HG03565 (cell line): ENCODE results near the gene IFI44.

Experiments used
- ATAC-seq: cut with Tn5 transposase; IDR thresholded peaks from one replicate; pipeline ENCODE4 v1.9.1; 2021; ENCODE audit warnings: mild to moderate bottlenecking, moderate library complexity; ENCODE audit not compliant: unreplicated experiment

Gene IFI44

DNA sequence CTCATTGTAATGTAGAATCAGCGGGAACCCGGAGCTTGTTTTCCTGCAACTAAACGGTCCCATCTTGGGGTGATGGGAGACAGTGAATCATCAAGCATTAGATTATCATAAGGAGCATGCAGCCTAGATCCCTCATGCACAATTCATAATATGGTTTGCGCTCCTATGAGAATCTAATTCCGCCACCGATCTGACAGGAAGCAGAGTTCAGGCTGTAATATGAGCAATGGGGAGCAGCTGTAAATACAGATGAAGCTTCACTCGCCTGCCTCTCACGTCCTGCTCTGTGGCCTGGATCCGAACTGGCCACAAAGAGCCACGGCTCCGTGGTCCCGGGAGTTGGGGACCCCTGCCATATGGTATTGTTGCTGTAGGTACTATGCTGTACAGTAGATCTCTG, 1.6 kb downstream of the IFI44 start:
- ATAC-seq: no peak

DNA sequence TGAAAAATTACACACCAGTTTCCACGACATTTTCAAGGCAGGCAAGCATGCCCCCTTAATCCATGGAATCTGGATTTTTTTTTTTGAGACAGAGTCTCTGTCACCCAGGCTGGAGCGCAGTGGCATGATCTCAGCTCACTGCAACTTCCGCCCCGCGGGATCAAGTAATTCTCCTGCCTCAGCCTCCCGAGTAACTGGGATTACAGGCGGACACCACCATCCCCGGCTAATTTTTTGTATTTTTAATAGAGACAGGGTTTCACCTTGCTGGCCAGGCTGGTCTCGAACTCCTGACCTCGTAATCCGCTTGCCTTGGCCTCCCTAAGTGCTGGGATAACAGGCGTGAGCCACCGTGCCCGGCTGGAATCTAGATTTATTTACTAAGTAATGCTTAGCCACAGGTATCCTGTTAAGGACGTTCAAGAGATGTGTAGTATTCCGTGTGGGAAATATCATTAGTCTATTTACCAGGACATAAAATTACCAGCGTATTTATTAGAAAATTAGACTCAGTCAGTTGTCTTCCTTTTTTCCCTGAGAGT, 2.5 kb downstream of the IFI44 start:
- ATAC-seq: no peak

DNA sequence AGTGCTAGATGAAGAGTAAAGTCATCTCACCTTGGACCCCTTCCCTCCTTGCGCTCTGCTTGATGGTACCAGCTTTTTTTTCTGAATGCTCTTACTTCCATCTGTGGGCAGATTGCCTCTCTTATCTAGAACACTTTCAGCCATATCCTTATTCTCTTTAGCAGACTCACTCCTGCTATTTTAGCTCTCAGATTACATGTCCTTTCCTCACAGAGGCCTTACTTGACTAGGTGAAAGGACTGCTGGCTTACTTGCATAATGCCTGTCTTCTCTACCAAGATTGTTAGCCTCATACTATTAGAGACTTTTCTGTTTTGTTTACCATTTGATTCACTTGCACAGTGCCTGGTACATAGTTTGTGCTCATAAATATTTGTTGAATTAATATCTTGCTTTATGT, 9.3 kb downstream of the IFI44 start:
- ATAC-seq: no peak

DNA sequence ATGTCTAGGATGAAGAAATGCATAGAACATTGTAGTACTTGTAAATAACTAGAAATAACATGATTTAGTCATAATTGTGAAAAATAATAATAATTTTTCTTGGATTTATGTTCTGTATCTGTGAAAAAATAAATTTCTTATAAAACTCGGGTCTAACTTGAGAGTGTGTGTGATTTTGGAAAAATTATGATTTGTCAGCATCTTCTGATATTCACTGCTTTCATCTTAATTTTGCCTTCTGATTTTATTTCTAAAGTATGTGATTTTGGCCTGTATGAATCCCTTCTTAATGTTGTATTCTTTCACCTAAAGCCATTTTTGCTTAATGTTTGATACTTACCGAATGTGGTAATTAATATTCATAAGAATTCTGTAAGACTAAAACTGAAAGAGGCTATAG, 14.3 kb downstream of the IFI44 start:
- no peak for ATAC-seq

DNA sequence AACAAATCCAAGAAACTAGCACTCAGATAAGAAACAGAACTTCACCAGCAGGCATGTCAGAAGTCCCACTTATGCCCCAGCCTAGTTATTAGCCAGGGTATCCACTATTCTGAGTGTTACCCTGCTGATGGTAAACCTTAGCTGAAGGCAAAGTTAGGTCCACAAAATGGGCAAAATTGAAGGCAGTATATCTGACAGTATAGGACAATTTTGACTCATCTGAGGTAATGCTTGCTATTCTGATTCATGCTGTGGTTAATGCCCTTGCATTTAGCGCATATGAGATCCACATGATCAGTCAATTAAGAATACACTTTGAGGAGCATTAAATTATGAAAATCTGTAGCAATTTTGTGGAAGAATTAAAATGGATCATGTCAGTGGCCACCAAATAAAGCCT, 15.1 kb downstream of the IFI44 start:
- no peak for ATAC-seq

DNA sequence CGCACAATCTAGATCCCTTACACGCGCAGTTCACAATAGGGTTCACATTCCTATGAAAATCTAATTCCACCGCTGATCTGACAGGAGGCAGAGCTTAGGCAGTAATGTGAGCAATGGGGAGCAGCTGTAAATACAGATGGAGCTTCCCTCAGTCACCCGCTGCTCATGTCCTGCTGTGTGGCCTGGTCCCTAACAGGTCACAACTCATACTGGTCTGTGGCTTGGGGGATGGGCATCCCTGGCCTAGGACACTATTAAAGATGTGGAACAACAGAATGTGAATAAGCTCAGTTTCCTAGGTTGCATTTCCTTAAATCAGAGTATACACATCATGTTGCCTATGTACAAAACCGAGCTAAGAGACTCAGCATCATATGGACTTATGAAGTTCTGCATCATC, 16.2 kb downstream of the IFI44 start:
- ATAC-seq: no peak

DNA sequence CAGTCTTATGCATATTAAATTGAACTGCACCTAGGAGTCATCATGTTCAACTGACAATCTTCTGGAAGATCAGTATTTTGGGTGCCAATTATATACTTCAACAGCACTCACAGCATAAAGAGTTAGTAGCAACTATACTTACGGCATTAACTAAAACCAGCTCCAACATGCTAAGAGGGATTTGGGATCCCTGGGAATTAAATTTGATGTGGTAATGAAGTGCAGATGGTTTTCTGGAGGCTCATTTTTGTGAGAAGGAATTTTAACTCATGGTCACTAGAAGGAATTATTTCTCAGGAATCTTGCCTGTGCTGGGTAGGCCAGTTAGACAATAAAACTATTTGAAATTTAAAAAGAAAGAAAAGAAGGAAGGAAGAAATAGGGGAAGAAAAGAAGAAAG, 18.3 kb downstream of the IFI44 start:
- ATAC-seq: no peak

DNA sequence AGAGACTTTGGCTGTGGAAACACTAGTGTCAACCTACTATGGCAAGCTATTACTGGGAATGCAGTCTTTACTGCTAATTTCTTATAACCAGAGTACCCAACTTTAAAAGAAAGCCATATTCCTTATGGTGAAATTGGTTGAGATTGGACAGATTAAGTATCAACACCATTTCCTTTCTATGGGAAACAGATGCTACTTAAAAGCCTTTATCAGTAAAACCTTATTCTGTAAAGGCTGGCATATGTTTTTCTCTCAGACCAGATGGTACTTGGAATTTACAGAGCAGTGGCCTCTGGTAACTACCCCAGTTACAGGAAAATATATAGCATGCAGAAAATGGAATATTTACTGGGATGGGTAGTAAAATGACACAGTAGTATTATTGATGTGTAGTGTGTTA, 18.8 kb downstream of the IFI44 start:
- ATAC-seq: no peak

DNA sequence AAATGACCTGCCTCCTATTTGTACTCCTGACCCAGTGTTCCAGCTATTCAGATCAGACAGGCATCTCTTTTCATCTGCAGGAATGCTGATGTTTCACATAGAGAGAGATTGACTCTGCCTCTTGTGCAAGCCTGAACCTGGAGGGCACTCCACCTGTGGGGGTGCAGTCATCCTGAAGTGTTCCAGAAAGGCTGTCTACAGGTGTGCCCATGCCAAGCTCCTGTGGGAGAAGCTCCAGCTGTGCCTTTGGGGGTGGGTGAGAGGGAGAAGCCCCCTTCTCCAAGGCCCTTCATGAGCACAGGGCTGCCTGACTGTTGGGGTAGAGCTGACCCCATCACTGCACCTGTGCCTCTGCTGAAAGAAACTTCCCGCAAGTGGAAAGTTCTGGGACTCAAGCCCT, 22.8 kb downstream of the IFI44 start:
- no peak for ATAC-seq

DNA sequence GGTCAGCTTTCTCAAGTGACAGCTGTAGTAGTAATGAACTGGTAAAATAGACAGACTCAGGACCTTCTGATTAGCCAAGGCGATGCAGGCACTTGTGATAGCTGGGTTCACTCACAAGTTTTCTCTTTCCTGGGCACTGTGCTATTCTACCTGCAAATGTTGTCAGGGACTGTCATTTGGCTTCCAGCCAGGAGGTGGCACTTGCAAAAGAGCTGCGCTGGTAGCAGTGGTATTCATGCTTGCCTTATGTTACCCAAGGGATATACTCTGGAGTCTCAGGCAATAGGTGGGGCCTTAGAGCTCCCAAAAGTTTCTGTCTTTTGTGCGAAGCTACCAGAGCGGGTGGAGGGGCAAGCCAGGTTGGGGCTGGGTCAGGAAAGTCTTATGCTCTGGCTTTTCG, 23.5 kb downstream of the IFI44 start:
- no peak for ATAC-seq

DNA sequence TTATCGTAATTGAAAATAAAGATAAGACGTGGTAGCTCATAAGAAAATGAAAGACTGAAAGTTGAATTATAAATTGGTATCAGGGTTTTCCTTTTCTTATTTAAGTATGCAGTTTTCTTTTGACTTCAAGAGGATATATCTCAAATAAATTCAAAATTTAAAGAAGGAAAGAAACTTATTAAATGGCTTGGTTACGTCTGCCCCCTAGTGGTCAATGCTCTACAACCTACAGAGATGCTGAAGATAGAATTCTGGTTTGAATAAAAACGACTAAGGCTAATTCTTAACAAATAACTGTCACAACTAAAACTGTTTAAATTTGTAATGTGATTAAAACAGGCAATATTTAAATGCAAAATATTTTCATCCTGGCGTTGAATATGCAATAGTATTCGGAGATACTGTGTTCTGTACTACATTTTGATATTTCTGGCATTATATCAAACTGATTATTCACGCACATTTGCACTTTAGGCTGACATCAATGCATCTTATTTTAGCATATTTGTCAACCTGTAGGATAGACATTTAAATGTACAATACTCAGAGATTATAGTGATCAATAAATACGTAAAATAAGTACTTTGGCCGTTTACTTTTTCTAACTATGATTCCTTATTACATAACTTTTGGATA, 26.8 kb downstream of the IFI44 start:
- ATAC-seq: peak; percentile 31

DNA sequence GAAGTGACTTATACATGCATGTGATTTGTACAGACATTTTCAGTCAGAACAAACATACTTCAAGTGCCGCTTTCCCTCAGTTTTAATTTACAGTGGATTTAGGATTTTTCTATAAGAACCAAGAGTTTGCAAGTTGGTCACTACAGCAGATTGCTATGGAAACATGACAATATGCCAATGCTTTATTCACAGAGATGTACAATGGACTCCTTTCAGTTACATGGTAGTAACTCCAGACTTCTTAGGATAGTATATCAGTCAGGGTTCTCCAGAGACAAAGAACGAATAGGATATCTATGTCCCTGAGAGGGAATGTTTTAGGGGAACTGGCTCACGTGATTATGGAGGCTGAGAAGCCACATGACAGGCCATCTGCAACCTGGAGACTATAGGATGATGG, 27.4 kb downstream of the IFI44 start:
- no peak for ATAC-seq

DNA sequence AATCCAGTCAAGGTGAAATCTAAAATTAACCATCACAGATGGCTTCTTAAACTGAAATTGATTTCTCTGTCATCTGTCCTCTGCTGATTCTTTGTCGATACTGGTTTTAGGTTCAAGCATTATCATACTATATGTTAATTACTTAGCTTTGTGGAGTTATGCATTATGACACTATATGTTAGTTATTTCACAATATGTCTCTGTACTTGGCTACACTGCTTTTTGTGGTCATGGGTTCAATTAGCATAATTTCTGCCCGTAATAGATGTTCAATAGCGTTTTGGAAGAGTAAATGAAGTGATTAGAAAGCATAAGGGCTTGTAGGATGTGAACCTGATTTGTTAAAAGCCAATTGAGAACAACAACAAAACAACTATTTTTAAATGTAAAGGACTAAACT, 28.2 kb downstream of the IFI44 start:
- ATAC-seq: no peak

DNA sequence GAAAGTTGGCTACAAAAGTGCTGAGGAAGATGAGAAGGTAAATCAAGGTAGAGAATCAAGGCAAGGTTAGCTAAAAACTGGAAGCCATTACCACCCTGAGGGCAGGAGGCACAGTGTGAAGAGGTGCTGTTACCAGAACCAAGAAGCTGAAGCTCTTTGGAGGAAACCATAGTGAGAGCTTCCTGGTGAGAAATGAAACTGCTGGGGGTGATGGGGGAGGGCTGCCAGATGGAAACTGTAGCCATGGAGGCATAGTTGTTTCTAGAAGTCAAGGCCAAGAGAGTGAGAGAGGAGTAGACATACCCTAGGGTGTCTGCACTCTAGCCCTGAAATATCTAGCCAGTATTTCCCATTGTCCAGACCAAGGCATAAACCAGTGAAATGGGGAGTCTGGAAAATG, 28.7 kb downstream of the IFI44 start:
- ATAC-seq: peak; percentile 78

DNA sequence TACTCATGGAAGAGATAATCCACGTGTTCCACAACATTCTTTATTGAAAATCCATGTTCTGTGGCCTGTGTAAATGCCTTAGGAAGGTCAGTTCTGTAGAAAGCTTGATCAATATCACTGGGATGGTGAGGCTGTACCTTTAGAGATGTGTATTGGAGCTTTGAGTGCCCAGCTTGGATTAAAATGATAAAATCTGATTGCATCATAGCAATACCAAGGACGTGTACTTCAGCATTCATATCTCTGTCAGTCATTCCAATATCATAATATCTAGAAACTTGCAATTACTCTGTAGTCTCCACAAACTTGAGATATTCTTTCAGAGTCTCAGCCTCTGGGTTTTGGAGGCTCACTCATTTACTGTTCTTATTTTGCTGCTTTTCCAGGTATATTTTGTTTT, 31.6 kb downstream of the IFI44 start:
- ATAC-seq: no peak

DNA sequence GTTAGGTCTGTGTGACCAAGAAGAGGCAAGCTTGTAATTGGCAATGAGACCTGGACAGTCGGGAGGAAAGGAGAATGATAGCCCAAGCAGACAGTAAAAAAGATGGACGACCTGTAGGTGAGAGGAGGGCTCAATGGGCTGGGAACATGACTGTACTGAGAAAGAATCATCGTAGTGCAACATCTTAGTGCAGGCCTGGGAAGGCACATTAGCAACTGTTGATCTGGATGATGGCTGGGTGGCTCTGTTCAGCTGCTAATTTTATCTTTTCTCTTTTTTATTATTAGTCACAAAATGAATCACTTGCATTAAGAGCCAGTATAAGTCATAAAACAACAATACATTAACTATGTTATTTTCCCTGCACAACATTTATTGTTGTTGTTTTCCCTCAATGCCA, 32.9 kb downstream of the IFI44 start:
- ATAC-seq: no peak

DNA sequence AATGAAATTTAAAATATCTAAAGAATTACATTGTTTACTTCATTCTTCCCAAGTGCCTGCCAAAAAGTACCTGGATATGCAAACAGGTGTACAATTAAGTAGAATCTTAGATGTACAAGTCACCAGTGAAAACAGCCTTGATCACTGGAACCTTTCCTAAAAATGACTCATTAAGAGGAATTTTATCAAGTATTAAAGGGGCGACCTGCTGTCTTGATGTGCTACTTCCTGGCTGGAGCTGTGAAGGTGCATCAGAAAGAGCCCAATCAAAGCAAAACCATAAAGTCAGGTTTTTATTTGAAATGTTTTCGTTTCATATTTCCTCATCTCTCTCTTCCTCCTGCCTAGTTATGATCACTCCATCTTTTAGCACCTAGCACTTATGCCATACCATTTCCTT, 33.4 kb downstream of the IFI44 start:
- no peak for ATAC-seq

DNA sequence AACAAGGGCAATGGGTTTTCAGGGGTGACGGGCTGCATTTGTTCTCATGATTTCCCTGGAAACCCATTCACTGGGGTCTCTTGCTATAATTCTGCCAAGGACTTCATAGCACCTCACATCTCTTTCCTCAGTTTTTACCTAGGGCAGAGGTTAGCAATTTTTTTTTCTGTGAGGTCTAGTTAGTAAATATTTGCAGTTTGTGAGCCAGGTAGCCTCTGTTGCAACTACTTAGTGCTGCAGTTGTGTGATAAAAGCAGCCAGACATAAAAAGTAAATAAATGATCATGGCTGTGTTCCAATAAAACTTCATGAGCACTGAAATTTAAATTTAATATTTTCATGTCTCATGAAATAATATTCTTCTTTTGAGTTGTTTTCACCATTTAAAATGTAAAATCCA, 37.7 kb downstream of the IFI44 start:
- ATAC-seq: no peak

DNA sequence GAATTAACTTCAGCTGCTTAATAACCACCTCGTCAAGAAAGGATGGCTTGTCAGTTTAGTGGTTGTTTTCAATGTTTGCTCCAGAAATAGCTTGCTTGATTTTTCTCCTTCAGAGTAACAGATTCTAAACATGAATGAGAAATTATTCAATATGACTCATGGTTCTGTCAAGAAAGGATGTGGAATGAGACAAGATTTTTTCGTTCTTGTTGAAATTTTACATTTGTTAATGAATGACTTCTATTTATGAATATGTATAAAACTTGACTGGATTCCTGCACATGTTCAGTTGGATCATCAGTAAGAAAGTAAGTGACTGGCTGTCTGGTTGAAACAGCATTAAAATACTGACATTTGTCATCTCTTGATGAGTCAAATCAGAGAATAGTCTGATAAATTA, 38.3 kb downstream of the IFI44 start:
- no peak for ATAC-seq

DNA sequence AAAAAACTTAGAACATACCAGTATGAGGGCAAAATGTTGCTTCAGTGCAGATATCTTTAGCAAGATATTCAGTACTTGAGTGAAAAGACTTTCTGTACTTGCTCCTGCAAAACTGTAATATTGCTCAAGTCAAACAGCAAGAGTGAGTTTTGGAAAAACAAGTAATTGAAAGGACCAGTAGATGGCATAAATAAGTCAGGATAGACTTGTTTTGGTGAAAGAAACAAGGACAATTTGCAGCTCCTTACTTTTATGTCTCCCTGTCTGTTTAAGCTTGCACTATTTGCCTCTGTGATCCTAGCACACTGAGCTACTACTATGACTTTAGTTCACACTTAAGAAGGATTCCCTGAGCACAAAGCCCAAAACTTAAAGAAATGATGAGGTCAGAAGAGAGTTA, 39.1 kb downstream of the IFI44 start:
- ATAC-seq: no peak

DNA sequence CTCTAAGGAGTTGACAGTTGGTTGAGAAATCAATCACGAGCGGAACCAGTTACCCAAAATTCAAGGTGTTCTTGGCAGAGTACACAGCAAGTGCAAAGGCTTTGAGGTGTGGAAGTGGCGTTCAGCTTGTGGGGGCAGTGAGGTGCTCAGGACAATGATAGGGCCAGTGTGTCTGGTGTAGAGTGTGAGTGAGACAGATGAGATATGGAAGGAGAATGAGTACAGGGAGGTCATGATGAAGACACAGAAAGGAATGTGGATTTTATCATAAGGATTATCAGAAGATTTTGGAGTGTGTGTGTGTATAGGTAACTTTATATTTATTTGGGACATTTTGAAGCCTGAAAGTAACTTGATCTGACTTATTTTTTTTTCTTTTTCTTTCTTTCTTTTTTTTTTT, 40.9 kb downstream of the IFI44 start:
- ATAC-seq: no peak

DNA sequence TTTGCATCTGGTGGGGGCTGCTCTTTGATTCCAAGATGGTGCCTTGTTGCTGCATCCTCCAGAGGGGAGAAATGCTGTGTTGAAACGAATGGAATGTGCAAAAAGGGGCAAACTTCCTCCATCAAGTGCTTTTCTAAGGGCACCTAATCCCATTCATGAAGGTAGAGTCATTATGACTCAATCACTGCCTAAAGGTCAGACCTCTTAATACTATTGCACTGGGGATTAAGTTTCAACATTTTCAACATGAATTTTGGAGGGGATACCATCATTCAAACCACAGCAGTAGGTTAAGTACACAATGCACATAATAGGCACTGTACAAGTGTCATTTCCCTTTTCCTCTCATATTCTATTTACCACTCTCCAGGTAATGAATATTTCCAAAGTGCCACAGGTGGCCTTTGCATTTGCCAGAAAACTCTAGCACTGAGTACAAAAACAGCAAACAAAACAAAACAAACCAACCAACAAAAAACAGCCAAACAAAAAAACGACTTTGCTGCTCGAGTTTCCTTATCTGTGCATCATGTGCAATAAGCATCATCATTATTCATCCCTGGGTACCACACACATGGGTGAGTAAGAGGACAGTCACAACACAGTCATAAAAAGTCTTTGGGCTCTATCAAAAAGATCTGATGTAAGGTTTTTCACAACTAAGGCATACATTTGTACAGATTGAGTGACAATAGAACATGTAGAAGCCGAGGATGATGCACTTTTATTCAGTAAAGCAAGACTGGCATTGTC, 42.5 kb downstream of the IFI44 start:
- no peak for ATAC-seq

DNA sequence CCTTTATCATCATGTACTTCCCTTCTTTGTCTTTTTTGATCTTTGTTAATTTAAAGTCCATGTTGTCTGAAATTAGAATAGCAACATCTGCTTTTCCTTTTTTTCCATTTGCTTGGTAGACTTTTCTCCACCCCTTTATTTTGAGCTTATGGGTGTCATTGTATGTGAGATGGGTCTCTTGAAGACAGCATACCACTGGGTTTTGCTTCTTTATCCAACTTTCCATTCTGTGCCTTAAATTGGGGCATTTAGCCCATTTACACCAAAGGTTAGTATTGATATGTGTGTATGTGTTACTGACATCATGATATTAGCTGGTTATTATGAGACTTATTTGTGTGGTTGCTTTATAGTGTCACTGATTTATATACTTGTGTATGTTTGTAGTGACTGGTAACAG, 50.2 kb downstream of the IFI44 start:
- no peak for ATAC-seq
